Heart right ventricle (tissue), 16 donors: ENCODE measurements around the gene NEDD4L. TPM values are rescaled to one million over a fixed set of nuclear protein-coding genes. Genes with fewer than 3 reads are reported as not detected.

ENCODE experiments used
- ATAC-seq, 8 donors: fragments of 200-7000 bp; cut with Tn5 transposase; one replicate each; pipeline ENCODE4 v1.9.1; 2020; ENCODE audit warnings: mild to moderate bottlenecking in 8 of 8, moderate library complexity in 8 of 8, moderate number of reproducible peaks in 1 of 8
- DNase-seq, 2 donors: peaks; one replicate each; pipeline ENCODE4 v3.0.0-alpha.2; 2020
- H3K27ac ChIP-seq, 10 donors: fragments of 200-600 bp; sonication (generic) in 2 of 10; one replicate each; pipeline versions ENCODE4 v1.5.0 to v1.8.0; 2020 to 2022; ENCODE audit warnings: mild to moderate bottlenecking in 3 of 10
- H3K27me3 ChIP-seq, 7 donors: fragments of 200-600 bp; one replicate each; pipeline ENCODE4 v1.8.0; 2021 to 2022; ENCODE audit warnings: mild to moderate bottlenecking in 2 of 7
- H3K36me3 ChIP-seq, 9 donors: fragments of 200-600 bp; sonication (generic) in 1 of 9; one replicate each; pipeline versions ENCODE4 v1.5.0 to v1.8.0; 2020 to 2022; ENCODE audit warnings: mild to moderate bottlenecking in 2 of 9
- H3K4me1 ChIP-seq, 9 donors: fragments of 200-600 bp; sonication (generic) in 1 of 9; one replicate each; pipeline versions ENCODE4 v1.5.0 to v1.8.0; 2020 to 2022; ENCODE audit warnings: mild to moderate bottlenecking in 4 of 9
- H3K4me3 ChIP-seq, 10 donors: fragments of 200-600 bp; sonication (generic) in 2 of 10; one replicate each; pipeline versions ENCODE4 v1.5.0 to v1.8.0; 2020 to 2022; ENCODE audit warnings: mild to moderate bottlenecking in 7 of 10, moderate library complexity in 2 of 10
- H3K9me3 ChIP-seq, 11 donors: fragments of 200-600 bp in 10 of 11; sonication (generic) in 2 of 11; one replicate each; pipeline versions ENCODE4 v1.5.0 to v1.8.0; 2013 to 2022; ENCODE audit warnings: mild to moderate bottlenecking in 2 of 11, control low read depth in 1 of 11, moderate library complexity in 1 of 11
- CTCF ChIP-seq, 9 donors: fragments of 200-600 bp; sonication (generic) in 2 of 9; IDR thresholded peaks; one replicate each; pipeline versions ENCODE4 v1.5.0 to v1.8.0; 2021 to 2022; ENCODE audit warnings: antibody characterized with exemption in 9 of 9, mild to moderate bottlenecking in 5 of 9, moderate library complexity in 1 of 9
- WGBS, 2 donors: extraction: QIAGEN DNeasy Blood & Tissue Kit; methylation state at CpG; one replicate each; pipeline ENCODE4 v1.1.7; 2013; ENCODE audit warnings: inconsistent platforms in 1 of 2; 5-methylcytosine and 5-hydroxymethylcytosine counted together
- intact Hi-C, 10 donors: fragments of 100-400 bp; cut with DNase I; formaldehyde crosslinking; loops; one replicate each; pipeline versions ENCODE4 v1.11.1 to v1.14.2; 2022
- polyA plus RNA-seq, 2 donors: library from polyadenylated mRNA; stranded (reverse); fragments of 200-250 nt; gene quantifications; one replicate each; pipeline ENCODE4 v1.2.3, GENCODE V29; 2013
- total RNA-seq, 10 donors: library from RNA; stranded (reverse); fragmentation: NEBNext Ultra II Directional in 3 of 10; extraction: Animal tissue kit (Norgen Biotek cat#: 25700) in 3 of 10; gene quantifications; one replicate each; pipeline versions ENCODE4 v1.2.1 to v1.2.4, GENCODE V29; 2021 to 2023
- donor health status: Arrhythmogenic right ventricular cardiomyopathy.
- donor health status: ischemic (EF 13 %, LVEDD 7.1; RV severe dilation, severe dysfunction).
- donor health status: healthy with polysubstance abuse.
- donor health status: DM: no; HTN: yes; CAD: no.
- donor health status: DM: no; HTN: no; CAD: no.
- donor health status: ischemic (EF 25% LVEDD 6.9; RV normal size, moderate dysfunction).
- donor health status: ischemic (EF 25% LVEDD 5.7; RV mildly dilated, moderate dysfunction).
- donor health status: healthy.
- donor health status: DM: yes; HTN: yes; CAD: no.
- donor health status: Ischemic cardiomyopathy.
- donor health status: ischemic (EF 35%, LVEDD 5.7; RV mildly dilated, moderate dysfunction).
- donor health status: nonischemic (EF 11% LVEDD 7.7; RV severe dilation, severe dysfunction).
- donor health status: DM: yes; HTN: yes; CAD: no.
- donor health status: PGD.
- donor health status: ischemic (EF 29% LVEDD 5.4; RV normal size, mild dysfunction).
- donor health status: nonischemic (EF 23%, LVEDD 6.1; RV moderate dilation, normal function).

Gene NEDD4L
- total and polyA plus RNA-seq, 12 donors = 9.6 to 67.1 (median 49.4) TPM

GRCh38 chr18:58204776-58205442 lies 160.9 kb downstream of the NEDD4L start:
- ATAC-seq = no peak
- H3K4me1 ChIP-seq = peaks cover 0 to 49% (median 31%) of the 10 kb centered on the region in 9 donors

GRCh38 chr18:58205443-58206160 lies 161.6 kb downstream of the NEDD4L start:
- WGBS, 2 donors = 97% methylated on average over 6 of the region's 6 CpGs
- no peak for TF ChIP-seq CTCF (IDR thresholded peaks at IDR 0.05)
- Histone ChIP-seq H3K27me3 (peaks cover 0 to 10% (median 0%) of the 10 kb centered on the region in 7 donors), H3K9me3 (no peaks in the 10 kb centered on the region), H3K4me1 (peaks cover 0 to 49% (median 31%) of the 10 kb centered on the region in 9 donors), H3K4me3 (no peak overlapping the region), H3K36me3 (no peaks in the 10 kb centered on the region), H3K27ac (no peak overlapping the region)
- intact Hi-C loops = loop anchor here in 1 of 10 donors (10.0 kb wide), 1 partner anchor 109 kb away; no protein-coding TSS in a partner anchor
- peak in 1 of 2 donors; percentile 29 for DNase-seq
- peak in 3 of 8 donors; percentile 53 to 69 (median 58) for ATAC-seq

More at GRCh38 chr18:58204776-58205442, 160.9 kb downstream of the NEDD4L start:
- no peak for DNase-seq
- 59 to 63% methylated on average over 3 of the region's 3 CpGs for WGBS, 2 donors
- H3K4me3 ChIP-seq = no peak overlapping the region
- no peaks in the 10 kb centered on the region for H3K36me3 ChIP-seq
- peaks cover 0 to 3% (median 0%) of the 10 kb centered on the region in 7 donors for H3K27me3 ChIP-seq
- peak overlapping the region in 1 of 10 donors; percentile 36 for H3K27ac ChIP-seq
- intact Hi-C loops = loop anchor here in 1 of 10 donors (10.0 kb wide), 1 partner anchor 110 kb away; no protein-coding TSS in a partner anchor
- H3K9me3 ChIP-seq = no peaks in the 10 kb centered on the region
- TF ChIP-seq CTCF (IDR thresholded peaks at IDR 0.05) = no peak

- H3K9me3 ChIP-seq = no peaks in the 10 kb centered on the region
- TF ChIP-seq CTCF (IDR thresholded peaks at IDR 0.05) = no peak
These were observed 163.6 kb downstream of the NEDD4L start for GRCh38 chr18:58207520-58208152.

More at GRCh38 chr18:58207520-58208152, 163.6 kb downstream of the NEDD4L start:
- Histone ChIP-seq H3K27ac (peak overlapping the region in 5 of 10 donors; percentile 13 to 67 (median 61)), H3K4me3 (no peak overlapping the region), H3K36me3 (no peaks in the 10 kb centered on the region), H3K4me1 (peaks cover 0 to 33% (median 17%) of the 10 kb centered on the region in 9 donors), H3K27me3 (peaks cover 0 to 29% (median 0%) of the 10 kb centered on the region in 7 donors)
- ATAC-seq = peak in 5 of 8 donors; percentile 31 to 61 (median 37)
- intact Hi-C loops = loop anchor here in 1 of 10 donors (10.0 kb wide), 1 partner anchor 107 kb away; no protein-coding TSS in a partner anchor
- DNase-seq = no peak
- 74 to 83% methylated on average over 5 of the region's 5 CpGs for WGBS, 2 donors
